VCaP (cell line): ENCODE data around the gene NDUFS5.

ENCODE experiments used
- H3K27ac ChIP-seq: fragments of 450-650 bp; 2 replicates; pipeline ENCODE4 v1.5.1; 2017
- TF ChIP-seq, protein P1 (sequence below): fragments of 450-650 bp; conservative IDR thresholded peaks from 2 replicates; pipeline ENCODE4 v1.5.1; 2017; ENCODE audit warnings: mild to moderate bottlenecking, moderate library complexity

Gene NDUFS5

DNA sequence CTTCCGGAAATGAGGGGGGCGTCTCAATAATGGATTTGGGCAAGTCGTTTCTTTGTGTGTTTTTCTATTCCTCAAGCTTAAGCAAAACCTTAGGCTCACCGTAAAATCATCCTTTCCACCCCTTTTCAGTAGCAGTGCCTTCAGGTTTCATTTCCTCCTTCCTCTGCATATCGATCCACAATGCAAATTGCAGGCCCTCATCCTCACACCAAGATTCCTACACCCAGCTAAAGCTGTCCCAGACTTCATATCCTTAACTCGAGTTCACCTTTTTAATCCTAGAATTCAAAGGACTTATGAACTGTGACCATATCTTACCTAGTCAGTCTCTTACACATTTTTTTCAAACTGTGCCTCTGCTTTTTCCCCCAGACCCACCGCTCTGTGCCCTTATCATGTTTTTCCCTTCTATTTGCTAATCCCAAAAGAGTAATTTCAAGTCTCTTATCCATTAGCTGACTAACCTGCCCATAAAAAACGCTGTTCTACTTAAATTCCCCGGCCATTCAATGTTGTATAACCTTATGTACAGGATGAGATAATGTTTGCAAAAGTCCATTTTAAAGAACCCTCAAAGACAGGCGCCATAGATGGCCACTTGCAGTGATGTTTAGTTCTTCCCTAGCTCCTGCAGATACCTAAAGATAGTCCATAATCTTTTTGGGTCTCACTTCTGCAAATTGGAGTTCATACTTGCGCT lies 33.6 kb upstream of the NDUFS5 start:
- TF ChIP-seq, protein P1, sequence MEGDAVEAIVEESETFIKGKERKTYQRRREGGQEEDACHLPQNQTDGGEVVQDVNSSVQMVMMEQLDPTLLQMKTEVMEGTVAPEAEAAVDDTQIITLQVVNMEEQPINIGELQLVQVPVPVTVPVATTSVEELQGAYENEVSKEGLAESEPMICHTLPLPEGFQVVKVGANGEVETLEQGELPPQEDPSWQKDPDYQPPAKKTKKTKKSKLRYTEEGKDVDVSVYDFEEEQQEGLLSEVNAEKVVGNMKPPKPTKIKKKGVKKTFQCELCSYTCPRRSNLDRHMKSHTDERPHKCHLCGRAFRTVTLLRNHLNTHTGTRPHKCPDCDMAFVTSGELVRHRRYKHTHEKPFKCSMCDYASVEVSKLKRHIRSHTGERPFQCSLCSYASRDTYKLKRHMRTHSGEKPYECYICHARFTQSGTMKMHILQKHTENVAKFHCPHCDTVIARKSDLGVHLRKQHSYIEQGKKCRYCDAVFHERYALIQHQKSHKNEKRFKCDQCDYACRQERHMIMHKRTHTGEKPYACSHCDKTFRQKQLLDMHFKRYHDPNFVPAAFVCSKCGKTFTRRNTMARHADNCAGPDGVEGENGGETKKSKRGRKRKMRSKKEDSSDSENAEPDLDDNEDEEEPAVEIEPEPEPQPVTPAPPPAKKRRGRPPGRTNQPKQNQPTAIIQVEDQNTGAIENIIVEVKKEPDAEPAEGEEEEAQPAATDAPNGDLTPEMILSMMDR, result no peak
- peak overlapping the region; percentile 86 for H3K27ac ChIP-seq

DNA sequence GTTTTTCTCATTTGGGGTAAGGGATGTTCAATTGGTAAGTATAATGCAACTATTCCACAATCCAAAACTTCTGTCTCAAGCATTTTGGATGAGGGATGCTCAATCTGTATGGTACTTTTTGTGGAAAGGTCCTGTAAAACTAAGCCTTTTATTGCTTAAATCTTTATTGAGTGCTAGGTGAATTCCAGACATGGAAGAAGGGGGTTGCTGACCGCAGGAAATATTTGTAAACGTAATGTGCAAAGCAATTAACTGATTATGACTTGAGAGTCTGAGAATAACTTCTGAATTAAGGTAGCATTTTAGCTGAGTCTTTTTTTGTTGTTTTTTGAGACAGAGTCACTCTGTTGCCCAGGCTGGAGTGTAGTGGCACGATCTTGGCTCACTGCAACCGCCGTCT lies 32.0 kb upstream of the NDUFS5 start:
- TF ChIP-seq, protein P1, result no peak
- no peak overlapping the region for H3K27ac ChIP-seq

DNA sequence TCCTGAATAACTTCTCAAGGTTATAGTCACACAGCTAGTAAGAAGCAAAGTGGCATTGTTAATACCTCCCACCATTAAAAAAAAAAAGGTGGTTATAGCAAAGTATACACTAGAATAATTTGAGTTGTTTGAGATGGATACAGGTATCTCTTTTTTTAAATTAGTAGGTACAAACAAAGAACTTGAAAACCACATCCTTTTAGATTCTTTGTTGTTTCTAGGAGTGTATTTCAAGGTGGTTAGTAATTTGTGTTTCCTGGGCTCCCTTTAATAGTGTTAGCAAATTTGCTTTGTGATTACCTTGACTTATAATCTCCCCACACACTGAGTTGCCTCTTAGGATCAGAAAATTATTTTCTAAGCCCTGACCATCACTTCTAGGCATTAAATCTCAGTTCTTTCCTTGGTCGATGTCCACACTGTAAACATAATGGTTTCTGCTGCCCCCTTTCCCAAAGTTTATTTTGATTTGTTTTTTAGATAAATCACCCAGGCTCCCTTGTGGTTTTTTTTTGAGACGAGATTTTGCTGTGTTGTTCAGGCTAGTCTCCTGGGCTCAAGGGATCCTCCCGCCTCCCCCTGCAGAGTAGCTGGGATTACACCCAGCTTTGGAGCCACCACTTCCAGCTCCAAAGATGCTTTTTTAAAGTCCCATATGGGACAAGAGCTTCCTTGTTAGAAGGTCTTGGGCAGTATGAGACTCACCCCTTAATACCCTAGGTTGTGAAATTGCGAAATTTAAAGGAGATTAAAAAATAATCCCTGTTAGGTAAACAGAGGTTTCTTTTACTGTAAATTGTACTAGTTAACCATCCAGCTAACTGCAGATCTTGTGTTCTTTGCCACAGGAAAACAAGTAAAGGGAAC lies 28.9 kb upstream of the NDUFS5 start:
- no peak overlapping the region for H3K27ac ChIP-seq
- TF ChIP-seq, protein P1, result no peak

DNA sequence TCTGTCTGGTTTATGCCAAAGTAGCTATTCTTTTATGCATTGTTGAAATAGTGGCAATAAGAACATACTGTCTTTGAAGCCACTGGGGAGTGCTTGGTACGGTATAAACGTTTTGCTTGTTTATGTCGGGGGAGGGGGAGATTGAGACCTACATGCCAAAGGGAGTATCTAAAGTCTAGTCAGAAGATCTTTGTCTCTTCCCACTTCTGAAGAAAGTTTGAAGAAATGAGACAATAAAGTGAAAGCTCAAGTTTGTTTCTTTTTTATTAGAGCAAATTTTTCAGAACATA lies 28.3 kb upstream of the NDUFS5 start:
- H3K27ac ChIP-seq, result no peak overlapping the region
- TF ChIP-seq, protein P1, result no peak

DNA sequence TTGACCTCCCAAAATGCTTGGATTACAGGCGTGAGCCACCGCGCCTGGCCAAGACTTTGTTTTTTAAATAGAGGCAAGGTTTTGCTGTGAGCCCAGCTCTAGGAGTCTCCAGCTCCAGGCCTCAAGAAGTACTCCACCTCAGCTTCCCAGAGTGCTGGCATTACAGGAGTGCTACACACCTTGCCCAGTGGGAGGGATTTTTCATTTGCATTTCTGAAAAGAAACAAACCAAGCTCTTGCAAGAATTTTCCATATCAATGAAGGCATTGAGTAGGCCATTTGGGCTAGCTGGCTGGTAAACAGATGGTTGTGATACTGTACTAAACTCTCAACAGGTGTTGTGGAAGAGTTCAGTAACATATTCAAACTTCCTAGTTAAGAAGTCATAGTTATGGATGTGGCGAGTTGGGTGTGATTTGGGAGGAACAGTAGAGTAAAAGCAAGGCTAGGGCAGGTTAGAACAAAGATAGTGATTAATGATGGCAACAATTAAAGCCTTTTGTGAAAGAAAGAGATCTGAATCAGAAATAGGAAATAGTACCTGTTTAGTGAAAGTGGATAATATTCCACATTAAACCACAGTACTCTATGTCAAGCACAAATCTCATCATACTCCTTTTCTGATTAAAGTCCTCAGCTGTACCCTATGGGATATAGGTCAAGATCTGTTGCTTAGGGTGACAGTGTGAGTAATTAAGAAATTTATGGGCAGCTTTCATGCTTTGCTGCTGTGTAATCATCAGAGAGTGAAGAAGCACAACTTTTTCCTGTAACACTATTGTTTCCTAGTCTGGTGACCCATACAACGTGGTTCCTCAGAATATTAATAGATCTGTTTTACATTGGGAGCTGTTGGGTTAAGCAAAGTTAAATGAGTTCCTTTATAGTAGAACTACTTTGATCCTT lies 24.4 kb upstream of the NDUFS5 start:
- H3K27ac ChIP-seq, result no peak overlapping the region
- TF ChIP-seq, protein P1, result no peak

DNA sequence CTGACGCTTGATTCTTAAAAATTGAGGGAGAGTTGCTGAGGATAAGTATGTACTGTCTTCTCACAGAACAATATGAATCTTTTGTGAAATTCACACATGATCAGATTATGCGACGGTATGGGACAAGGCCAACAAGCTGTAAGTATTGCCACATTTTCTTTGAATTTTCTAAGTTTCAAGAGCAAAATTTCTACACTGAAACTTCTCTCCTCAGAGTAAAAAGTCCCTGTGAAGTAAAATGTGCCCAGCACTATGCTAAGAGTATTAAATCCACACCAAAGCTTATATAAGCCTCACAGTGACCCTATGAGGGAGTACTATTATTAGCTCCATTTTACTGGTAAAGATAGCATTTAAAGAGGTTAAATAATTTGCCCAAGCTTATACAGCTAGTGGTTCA lies 22.9 kb upstream of the NDUFS5 start:
- TF ChIP-seq, protein P1, result no peak

DNA sequence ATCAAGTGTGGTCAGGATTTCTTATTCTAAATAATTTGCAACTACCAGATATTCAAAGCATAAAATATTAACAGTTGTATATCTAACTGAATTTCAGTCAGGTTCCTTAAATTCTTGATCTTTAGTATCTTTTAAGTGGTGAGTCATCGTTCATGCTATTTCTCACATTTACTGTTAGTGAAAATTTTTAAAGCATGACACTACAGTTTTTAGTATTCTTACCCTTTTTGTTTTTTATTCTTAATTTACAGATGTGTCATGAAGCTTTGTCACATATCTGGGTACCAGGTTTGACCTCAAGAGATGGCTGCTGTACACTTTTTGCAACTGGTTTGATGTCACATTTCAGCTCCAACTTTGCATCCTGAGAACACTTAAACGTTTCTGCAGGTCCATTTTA lies 22.4 kb upstream of the NDUFS5 start:
- no peak overlapping the region for H3K27ac ChIP-seq
- TF ChIP-seq, protein P1, result no peak

More for the DNA sequence above, 22.9 kb upstream of the NDUFS5 start:
- no peak overlapping the region for H3K27ac ChIP-seq
